AG09309 (cell line): ENCODE results near the gene ABHD12.

Experiments
- DNase-seq: peaks from one replicate; pipeline ENCODE4 v3.0.0-alpha.2; 2010; ENCODE audit warnings: low read depth
- H3K4me3 ChIP-seq: 2 replicates; pipeline ENCODE4 v1.5.1; 2011; ENCODE audit warnings: mild to moderate bottlenecking, low read depth, low read length, moderate library complexity; ENCODE audit not compliant: control insufficient read depth
- CTCF ChIP-seq: IDR thresholded peaks from 2 replicates; pipeline ENCODE4 v1.5.1; 2011; ENCODE audit warnings: mild to moderate bottlenecking, low read depth, low read length, inconsistent platforms; ENCODE audit not compliant: insufficient read depth, control insufficient read depth; ENCODE audit errors: missing control alignments

ABHD12 gene

GRCh38 chr20:25277051-25277801, 113.4 kb downstream of the ABHD12 start:
- DNase-seq = no peak
- no peak for TF ChIP-seq CTCF
- H3K4me3 ChIP-seq = no peak overlapping the region

GRCh38 chr20:25276533-25277050, 114.0 kb downstream of the ABHD12 start:
- no peak for TF ChIP-seq CTCF
- DNase-seq = no peak

GRCh38 chr20:25275813-25276532, 114.7 kb downstream of the ABHD12 start:
- no peak overlapping the region for H3K4me3 ChIP-seq
- TF ChIP-seq CTCF = no peak
- no peak for DNase-seq

More at GRCh38 chr20:25276533-25277050, 114.0 kb downstream of the ABHD12 start:
- H3K4me3 ChIP-seq = no peak overlapping the region

- no peak for DNase-seq
- no peak overlapping the region for H3K4me3 ChIP-seq
- TF ChIP-seq CTCF = no peak
Measured at GRCh38 chr20:25274891-25275812, 115.5 kb downstream of the ABHD12 start.

- TF ChIP-seq CTCF = no peak
- no peak for DNase-seq
- no peak overlapping the region for H3K4me3 ChIP-seq
Measured at GRCh38 chr20:25274481-25274880, 116.2 kb downstream of the ABHD12 start.

- DNase-seq = no peak
- H3K4me3 ChIP-seq = no peak overlapping the region
- no peak for TF ChIP-seq CTCF
Measured at GRCh38 chr20:25273541-25274358, 116.9 kb downstream of the ABHD12 start.
